GM12878 (cell line): ENCODE results near the gene THSD4. TPM values are rescaled to one million over a fixed set of nuclear protein-coding genes. Genes with fewer than 3 reads are reported as not detected.

Experiments
- ATAC-seq: fragments of 200-7000 bp; cut with Tn5 transposase; 3 replicates; pipeline ENCODE4 v1.9.1; 2020; ENCODE audit warnings: mild to moderate bottlenecking, moderate library complexity
- BruUV-seq: library from RNA; stranded (reverse); fragments of 400-500 nt; replicated peaks from 2 replicates; lab custom pipeline; 2021; lab: Mats Ljungman, UMichigan
- CTCF ChIA-PET: fragments of 300-600 bp; sonication (Branson Sonifier 250); formaldehyde crosslinking; extraction: SDS; loops from one replicate; lab custom pipeline; 2021; ENCODE audit warnings: inconsistent platforms; lab: Yijun Ruan, JAX
- POLR2A ChIA-PET: fragments of 350-600 bp; formaldehyde crosslinking; extraction: SDS; loops from one replicate; lab custom pipeline; 2021; ENCODE audit warnings: inconsistent platforms; lab: Charles Lee
- RAD21 ChIA-PET: fragments of 300-600 bp; sonication (Branson Sonifier 250); formaldehyde crosslinking; loops from one replicate; lab custom pipeline; 2023; ENCODE audit warnings: antibody characterized with exemption; ENCODE audit not compliant: unreplicated experiment; lab: Charles Lee
- SMC1A ChIA-PET: fragments of 300-600 bp; sonication (Branson Sonifier 250); formaldehyde crosslinking; loops from one replicate; lab custom pipeline; 2023; ENCODE audit not compliant: unreplicated experiment, uncharacterized antibody; lab: Charles Lee
- DNase-seq: peaks from one replicate; pipeline ENCODE4 v3.0.0-alpha.2; 2011; ENCODE audit warnings: low read depth, low spot score
- FAIRE-seq: peaks from 3 replicates; lab custom pipeline; 2011; peaks lifted over from hg19 to GRCh38; lab: Jason Lieb, UNC
- H2AFZ ChIP-seq: 2 replicates; pipeline ENCODE4 v1.6.0; 2011; ENCODE audit warnings: low read depth, low read length, control low read depth; ENCODE audit not compliant: control insufficient read depth
- H3K27ac ChIP-seq: 2 replicates; pipeline ENCODE4 v1.5.1; 2011; ENCODE audit warnings: control low read depth; ENCODE audit not compliant: control insufficient read depth, insufficient read depth
- H3K27me3 ChIP-seq, 2 experiments: replicated peaks in 1 of 2; 2 replicates each; pipeline versions ENCODE4 v1.6.0 to v1.6.1; 2011; ENCODE audit warnings: low read length in 1 of 2; ENCODE audit not compliant: control insufficient read depth in 2 of 2, insufficient read depth in 2 of 2
- H3K36me3 ChIP-seq, 2 experiments: 2 replicates each; pipeline ENCODE4 v1.5.1; 2011; ENCODE audit warnings: low read length in 1 of 2; ENCODE audit not compliant: control insufficient read depth in 2 of 2, insufficient read depth in 2 of 2
- H3K4me1 ChIP-seq: 2 replicates; pipeline ENCODE4 v1.6.1; 2011; ENCODE audit warnings: mild to moderate bottlenecking, low read length, moderate library complexity, mixed read lengths; ENCODE audit not compliant: control insufficient read depth, insufficient read depth
- H3K4me2 ChIP-seq: 2 replicates; pipeline ENCODE4 v1.6.0; 2011; ENCODE audit warnings: control low read depth; ENCODE audit not compliant: control insufficient read depth, insufficient read depth
- H3K4me3 ChIP-seq: fragments of 200-600 bp; sonication (generic); 2 replicates; pipeline ENCODE4 v1.5.1; 2016
- H3K79me2 ChIP-seq: 2 replicates; pipeline ENCODE4 v1.6.0; 2011; ENCODE audit warnings: low read length; ENCODE audit not compliant: control insufficient read depth, insufficient read depth
- H3K9ac ChIP-seq: 2 replicates; pipeline ENCODE4 v1.8.0; 2011; ENCODE audit warnings: low read length, control low read depth, mixed read lengths; ENCODE audit not compliant: control insufficient read depth, insufficient read depth
- H3K9me3 ChIP-seq: replicated peaks from 3 replicates; pipeline ENCODE4 v1.5.1; 2011; ENCODE audit warnings: mild to moderate bottlenecking, low read length; ENCODE audit not compliant: control insufficient read depth, insufficient read depth
- H4K20me1 ChIP-seq: 2 replicates; pipeline ENCODE4 v1.6.0; 2011; ENCODE audit not compliant: control insufficient read depth, insufficient read depth
- BCL11A ChIP-seq: IDR thresholded peaks from 2 replicates; pipeline ENCODE4 v1.6.1; 2011; ENCODE audit warnings: low read depth, low read length
- CBX3 ChIP-seq: fragments of 200-600 bp; sonication (generic); IDR thresholded peaks from 2 replicates; pipeline ENCODE4 v1.6.1; 2016; ENCODE audit warnings: low read depth, borderline replicate concordance
- EP300 ChIP-seq, 2 experiments: fragments of 150-350 bp in 1 of 2; IDR thresholded peaks; 2 replicates each; pipeline ENCODE4 v1.6.1; 2011 to 2012; ENCODE audit warnings: low read depth in 2 of 2, low read length in 2 of 2, borderline replicate concordance in 1 of 2, improper control_type of control experiment in 1 of 2, inconsistent platforms in 1 of 2; ENCODE audit not compliant: control insufficient read depth in 1 of 2
- GATAD2B ChIP-seq: fragments of 450-650 bp; conservative IDR thresholded peaks from 2 replicates; pipeline ENCODE4 v1.6.1; 2017; ENCODE audit warnings: low read depth, mild to moderate bottlenecking, moderate library complexity
- HDGF ChIP-seq: fragments of 450-650 bp; IDR thresholded peaks from 2 replicates; pipeline ENCODE4 v1.6.1; 2016; ENCODE audit warnings: antibody characterized with exemption
- IRF4 ChIP-seq: IDR thresholded peaks from 2 replicates; pipeline ENCODE4 v1.6.1; 2011; ENCODE audit warnings: low read depth, low read length
- NR2F1 ChIP-seq: fragments of 450-650 bp; conservative IDR thresholded peaks from 2 replicates; pipeline ENCODE4 v1.6.1; 2017; ENCODE audit warnings: mild to moderate bottlenecking
- NRF1 ChIP-seq: conservative IDR thresholded peaks from 2 replicates; pipeline ENCODE4 v1.6.1; 2011; ENCODE audit warnings: mild to moderate bottlenecking, low read depth, low read length, improper control_type of control experiment
- PBX3 ChIP-seq: IDR thresholded peaks from 2 replicates; pipeline ENCODE4 v1.6.1; 2011; ENCODE audit warnings: mild to moderate bottlenecking, low read depth, low read length, moderate library complexity; ENCODE audit not compliant: insufficient replicate concordance
- SMC3 ChIP-seq: IDR thresholded peaks from 2 replicates; pipeline ENCODE4 v1.6.1; 2011; ENCODE audit warnings: low read length, improper control_type of control experiment, borderline replicate concordance
- SP1 ChIP-seq: IDR thresholded peaks from one replicate; pipeline ENCODE4 v1.6.1; 2011; ENCODE audit warnings: low read depth, low read length
- SRF ChIP-seq, 2 experiments: IDR thresholded peaks; 2 replicates each; pipeline ENCODE4 v1.6.1; 2011; ENCODE audit warnings: low read depth in 2 of 2, low read length in 2 of 2, mild to moderate bottlenecking in 1 of 2, moderate library complexity in 1 of 2
- ZNF24 ChIP-seq: fragments of 450-650 bp; IDR thresholded peaks from 2 replicates; pipeline ENCODE4 v1.6.1; 2017; ENCODE audit warnings: antibody characterized with exemption, mild to moderate bottlenecking
- WGBS: methylation state at CpG from one replicate; pipeline ENCODE4 v1.1.6; 2016; ENCODE audit warnings: low lambda C conversion rate; ENCODE audit not compliant: insufficient replicate concordance, insufficient coverage; ENCODE audit errors: missing lambda C conversion rate; 5-methylcytosine and 5-hydroxymethylcytosine counted together
- in situ Hi-C: fragments of 300-500 bp; cut with MboI; formaldehyde crosslinking; loops from 9 replicates; pipeline ENCODE4 v1.14.3; 2018; ENCODE audit warnings: mixed read lengths
- intact Hi-C: fragments of 100-400 bp; cut with micrococcal nuclease; formaldehyde crosslinking; loops from one replicate; pipeline ENCODE4 v1.14.2; 2022; ENCODE audit not compliant: unreplicated experiment
- polyA plus RNA-seq, 11 experiments: library from polyadenylated mRNA; depleted of rRNA in 4 of 11; unstranded in 6 of 11; stranded (reverse) in 5 of 11; fragments of >200 nt; fragmentation: Nextera tagmentation in 4 of 11; fragmentation: Illumina TruSeq in 1 of 11; extraction: Ambion mirVana in 4 of 11; extraction: Trizol in 1 of 11; gene quantifications; 1 replicate in 1 of 11; 2 replicates in 10 of 11; pipeline versions ENCODE4 v1.2.1 to v1.2.3, GENCODE V29; 2011 to 2016; ENCODE audit warnings: inconsistent platforms in 2 of 11, missing spikeins in 2 of 11, low read depth in 1 of 11
- total RNA-seq, 4 experiments: library from RNA; depleted of rRNA in 3 of 4; stranded (reverse); fragments of >200 nt in 3 of 4; fragmentation: Illumina TruSeq in 1 of 4; extraction: Trizol in 1 of 4; gene quantifications; 2 replicates each; pipeline versions ENCODE4 v1.2.1 to v1.2.3, GENCODE V29; 2013 to 2021
- TF ChIP-seq, protein P1 (sequence below): IDR thresholded peaks from 2 replicates; pipeline ENCODE4 v1.6.1; 2011; ENCODE audit warnings: low read depth, low read length, improper control_type of control experiment, borderline replicate concordance
- TF ChIP-seq, protein P2 (sequence below): IDR thresholded peaks from 2 replicates; pipeline ENCODE4 v1.6.1; 2012; ENCODE audit warnings: low read depth, low read length, improper control_type of control experiment
- TF ChIP-seq, protein P3 (sequence below), 3 experiments: IDR thresholded peaks in 2 of 3; conservative IDR thresholded peaks in 1 of 3; 2 replicates each; pipeline ENCODE4 v1.5.1; 2011; ENCODE audit warnings: low read depth in 3 of 3, low read length in 3 of 3, mild to moderate bottlenecking in 3 of 3, control low read depth in 2 of 3, moderate library complexity in 2 of 3, inconsistent platforms in 1 of 3, mixed read lengths in 1 of 3; ENCODE audit not compliant: control insufficient read depth in 2 of 3, insufficient read depth in 1 of 3; ENCODE audit errors: extremely low read depth in 1 of 3

The THSD4 gene
- total and polyA plus RNA-seq, 10 of the 15 experiments (the other 5 are each of a cell fraction or from before 2014, with no cell fraction given): 0.04 to 0.13 (median 0.05) TPM; not detected in 7

- intact Hi-C loops: loop anchor here (1.0 to 2.0 kb wide), 3 partner anchors 204 to 353 kb away; no protein-coding TSS in a partner anchor
- 38% methylated on average over 8 of the region's 8 CpGs for WGBS
- no peak for ATAC-seq
Measured at GRCh38 chr15:71447328-71448250, 332.3 kb downstream of the THSD4 start.

More at GRCh38 chr15:71447328-71448250, 332.3 kb downstream of the THSD4 start:
- in situ Hi-C loops: loop anchor here (25.0 kb wide), 2 partner anchors 335 to 485 kb away; partner anchors contain the start of gene THSD4
- no peak overlapping the region for H3K9ac ChIP-seq
- H3K36me3 ChIP-seq: no peaks in the 10 kb centered on the region
- RAD21 ChIA-PET: interaction anchor here (1.0 kb wide), 1 partner anchor 352 kb away, joined by 3 read pairs; no protein-coding TSS in a partner anchor
- no peak for TF ChIP-seq IRF4
- TF ChIP-seq, protein P1, sequence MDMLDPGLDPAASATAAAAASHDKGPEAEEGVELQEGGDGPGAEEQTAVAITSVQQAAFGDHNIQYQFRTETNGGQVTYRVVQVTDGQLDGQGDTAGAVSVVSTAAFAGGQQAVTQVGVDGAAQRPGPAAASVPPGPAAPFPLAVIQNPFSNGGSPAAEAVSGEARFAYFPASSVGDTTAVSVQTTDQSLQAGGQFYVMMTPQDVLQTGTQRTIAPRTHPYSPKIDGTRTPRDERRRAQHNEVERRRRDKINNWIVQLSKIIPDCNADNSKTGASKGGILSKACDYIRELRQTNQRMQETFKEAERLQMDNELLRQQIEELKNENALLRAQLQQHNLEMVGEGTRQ: no peak
- no peak for TF ChIP-seq BCL11A
- TF ChIP-seq, protein P2, sequence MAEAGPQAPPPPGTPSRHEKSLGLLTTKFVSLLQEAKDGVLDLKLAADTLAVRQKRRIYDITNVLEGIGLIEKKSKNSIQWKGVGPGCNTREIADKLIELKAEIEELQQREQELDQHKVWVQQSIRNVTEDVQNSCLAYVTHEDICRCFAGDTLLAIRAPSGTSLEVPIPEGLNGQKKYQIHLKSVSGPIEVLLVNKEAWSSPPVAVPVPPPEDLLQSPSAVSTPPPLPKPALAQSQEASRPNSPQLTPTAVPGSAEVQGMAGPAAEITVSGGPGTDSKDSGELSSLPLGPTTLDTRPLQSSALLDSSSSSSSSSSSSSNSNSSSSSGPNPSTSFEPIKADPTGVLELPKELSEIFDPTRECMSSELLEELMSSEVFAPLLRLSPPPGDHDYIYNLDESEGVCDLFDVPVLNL: no peak
- TF ChIP-seq SP1: no peak
- no peak for TF ChIP-seq HDGF
- no peak for TF ChIP-seq NR2F1
- no peak for TF ChIP-seq EP300 (IDR thresholded peaks at IDR 0.05; ENCODE audit: borderline replicate concordance in 1 of 2, control insufficient read depth in 1 of 2, low read depth in 2 of 2, low read length in 2 of 2)
- no peak for TF ChIP-seq SRF (IDR thresholded peaks at IDR 0.05; ENCODE audit: low read depth in 2 of 2, low read length in 2 of 2)
- no peak for TF ChIP-seq PBX3
- no peak for TF ChIP-seq SMC3
- TF ChIP-seq CBX3: no peak
- no peak for TF ChIP-seq NRF1
- no peak for TF ChIP-seq GATAD2B
- TF ChIP-seq, protein P3, sequence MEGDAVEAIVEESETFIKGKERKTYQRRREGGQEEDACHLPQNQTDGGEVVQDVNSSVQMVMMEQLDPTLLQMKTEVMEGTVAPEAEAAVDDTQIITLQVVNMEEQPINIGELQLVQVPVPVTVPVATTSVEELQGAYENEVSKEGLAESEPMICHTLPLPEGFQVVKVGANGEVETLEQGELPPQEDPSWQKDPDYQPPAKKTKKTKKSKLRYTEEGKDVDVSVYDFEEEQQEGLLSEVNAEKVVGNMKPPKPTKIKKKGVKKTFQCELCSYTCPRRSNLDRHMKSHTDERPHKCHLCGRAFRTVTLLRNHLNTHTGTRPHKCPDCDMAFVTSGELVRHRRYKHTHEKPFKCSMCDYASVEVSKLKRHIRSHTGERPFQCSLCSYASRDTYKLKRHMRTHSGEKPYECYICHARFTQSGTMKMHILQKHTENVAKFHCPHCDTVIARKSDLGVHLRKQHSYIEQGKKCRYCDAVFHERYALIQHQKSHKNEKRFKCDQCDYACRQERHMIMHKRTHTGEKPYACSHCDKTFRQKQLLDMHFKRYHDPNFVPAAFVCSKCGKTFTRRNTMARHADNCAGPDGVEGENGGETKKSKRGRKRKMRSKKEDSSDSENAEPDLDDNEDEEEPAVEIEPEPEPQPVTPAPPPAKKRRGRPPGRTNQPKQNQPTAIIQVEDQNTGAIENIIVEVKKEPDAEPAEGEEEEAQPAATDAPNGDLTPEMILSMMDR (IDR thresholded peaks at IDR 0.05 in 2 of 3, conservative IDR thresholded peaks at IDR 0.05 in 1 of 3; ENCODE audit: control insufficient read depth in 2 of 3, extremely low read depth in 1 of 3, insufficient read depth in 1 of 3, low read depth in 3 of 3, low read length in 3 of 3): no peak
- no peak for TF ChIP-seq ZNF24
- no peak for FAIRE-seq
- POLR2A ChIA-PET: no interaction called here
- no peaks in the 10 kb centered on the region for H3K9me3 ChIP-seq
- no peaks in the 10 kb centered on the region for H3K4me1 ChIP-seq
- no peak overlapping the region for H3K27ac ChIP-seq
- CTCF ChIA-PET: interaction anchor here (1.0 to 1.2 kb wide), 2 partner anchors 12 to 282 kb away, joined by 3 to 4 read pairs; no protein-coding TSS in a partner anchor
- H3K4me2 ChIP-seq: no peak overlapping the region
- no peak overlapping the region for H3K4me3 ChIP-seq
- SMC1A ChIA-PET: interaction anchor here (1.1 kb wide), 1 partner anchor 437 kb away, joined by 3 read pairs; no protein-coding TSS in a partner anchor
- no peaks in the 10 kb centered on the region; a peak in 1 of 4 replicates for H3K27me3 ChIP-seq
- H4K20me1 ChIP-seq: no peaks in the 10 kb centered on the region
- no peaks in the 10 kb centered on the region for H3K79me2 ChIP-seq
- BruUV-seq: no TSS peak
- H2AFZ ChIP-seq: no peak overlapping the region
- DNase-seq: no peak
